Mesenchymal stem cell (in vitro differentiated cells and primary cell): ENCODE measurements around the gene GAPDHS.
A peak's percentile ranks its signal among the peaks of the same experiment; 100 is the strongest.

Experiments
- DNase-seq: peaks from one replicate; pipeline ENCODE4 v3.0.0-alpha.2; 2013
- H2AFZ ChIP-seq: one replicate; pipeline ENCODE4 v1.6.1; 2013; ENCODE audit warnings: low read depth, mild to moderate bottlenecking, control low read depth, inconsistent platforms, low read length, moderate library complexity
- H2AK5ac ChIP-seq: 2 replicates; pipeline ENCODE4 v1.6.1; 2013; ENCODE audit warnings: low read length, moderate library complexity, mild to moderate bottlenecking, inconsistent platforms; ENCODE audit not compliant: severe bottlenecking
- H2BK120ac ChIP-seq: one replicate; pipeline ENCODE4 v1.6.1; 2013; ENCODE audit warnings: low read depth, mild to moderate bottlenecking, inconsistent platforms, low read length, moderate library complexity
- H2BK12ac ChIP-seq, 2 experiments: one replicate each; pipeline ENCODE4 v1.6.1; 2013; ENCODE audit warnings: inconsistent platforms in 2 of 2, low read length in 2 of 2, mild to moderate bottlenecking in 2 of 2, moderate library complexity in 2 of 2, control low read depth in 1 of 2
- H2BK15ac ChIP-seq: one replicate; pipeline ENCODE4 v1.6.1; 2013; ENCODE audit warnings: mild to moderate bottlenecking, low read depth, inconsistent platforms; ENCODE audit not compliant: poor library complexity, severe bottlenecking
- H2BK5ac ChIP-seq: 2 replicates; pipeline ENCODE4 v1.6.1; 2013; ENCODE audit warnings: low read depth, mild to moderate bottlenecking, low read length, control low read depth, inconsistent platforms; ENCODE audit not compliant: poor library complexity, severe bottlenecking
- H3K14ac ChIP-seq, 2 experiments: one replicate each; pipeline ENCODE4 v1.6.1; 2013; ENCODE audit warnings: inconsistent platforms in 2 of 2, low read length in 2 of 2, control low read depth in 1 of 2, mild to moderate bottlenecking in 1 of 2, moderate library complexity in 1 of 2
- H3K18ac ChIP-seq, 2 experiments: one replicate each; pipeline ENCODE4 v1.6.1; 2013; ENCODE audit warnings: inconsistent platforms in 2 of 2, low read length in 2 of 2, control low read depth in 1 of 2, low read depth in 1 of 2, mild to moderate bottlenecking in 1 of 2
- H3K23ac ChIP-seq, 2 experiments: one replicate each; pipeline ENCODE4 v1.6.1; 2013; ENCODE audit warnings: inconsistent platforms in 2 of 2, low read length in 2 of 2, mild to moderate bottlenecking in 2 of 2, moderate library complexity in 2 of 2, control low read depth in 1 of 2
- H3K27ac ChIP-seq: 2 replicates; pipeline ENCODE4 v1.5.1; 2013; ENCODE audit warnings: mild to moderate bottlenecking, moderate library complexity, low read length, control low read depth, inconsistent platforms; ENCODE audit not compliant: poor library complexity, severe bottlenecking
- H3K27me3 ChIP-seq, 2 experiments: 2 replicates each; pipeline versions ENCODE4 v1.6.1 to v1.7.0; 2013; ENCODE audit warnings: low read length in 2 of 2, mild to moderate bottlenecking in 2 of 2, moderate library complexity in 2 of 2, control low read depth in 1 of 2, inconsistent platforms in 1 of 2; ENCODE audit not compliant: control insufficient read depth in 1 of 2, insufficient read depth in 1 of 2
- H3K36me3 ChIP-seq, 2 experiments: 2 replicates each; pipeline versions ENCODE4 v1.6.1 to v1.7.0; 2013; ENCODE audit warnings: low read length in 2 of 2, control low read depth in 1 of 2, inconsistent platforms in 1 of 2, low read depth in 1 of 2, mild to moderate bottlenecking in 1 of 2; ENCODE audit not compliant: insufficient read depth in 2 of 2, control insufficient read depth in 1 of 2
- H3K4ac ChIP-seq, 2 experiments: one replicate each; pipeline ENCODE4 v1.6.1; 2013; ENCODE audit warnings: inconsistent platforms in 2 of 2, low read length in 2 of 2, mild to moderate bottlenecking in 2 of 2, moderate library complexity in 2 of 2, control low read depth in 1 of 2, low read depth in 1 of 2
- H3K4me1 ChIP-seq: 2 replicates; pipeline ENCODE4 v1.6.1; 2013; ENCODE audit warnings: low read depth, low read length, control low read depth; ENCODE audit not compliant: control insufficient read depth, insufficient read depth
- H3K4me2 ChIP-seq: 2 replicates; pipeline ENCODE4 v1.6.1; 2013; ENCODE audit warnings: low read length, mild to moderate bottlenecking, inconsistent platforms; ENCODE audit not compliant: poor library complexity, severe bottlenecking
- H3K4me3 ChIP-seq, 2 experiments: 2 replicates each; pipeline versions ENCODE4 v1.5.1 to v1.7.0; 2013; ENCODE audit warnings: low read length in 2 of 2, mild to moderate bottlenecking in 2 of 2, control low read depth in 1 of 2, low read depth in 1 of 2; ENCODE audit not compliant: insufficient read depth in 1 of 2
- H3K79me1 ChIP-seq: replicated peaks from 2 replicates; pipeline ENCODE4 v1.6.1; 2013; ENCODE audit warnings: mild to moderate bottlenecking, control low read depth, low read length, inconsistent platforms; ENCODE audit not compliant: poor library complexity, severe bottlenecking
- H3K9ac ChIP-seq: 2 replicates; pipeline ENCODE4 v1.7.0; 2013; ENCODE audit warnings: mild to moderate bottlenecking, low read length, moderate library complexity
- H3K9me3 ChIP-seq: 2 replicates; pipeline ENCODE4 v1.7.0; 2013; ENCODE audit warnings: mild to moderate bottlenecking, low read length; ENCODE audit not compliant: control insufficient read depth
- H4K8ac ChIP-seq: one replicate; pipeline ENCODE4 v1.6.1; 2013; ENCODE audit warnings: inconsistent platforms, mild to moderate bottlenecking, low read length, moderate library complexity
- H4K91ac ChIP-seq: one replicate; pipeline ENCODE4 v1.6.1; 2013; ENCODE audit warnings: mild to moderate bottlenecking, low read length, inconsistent platforms
- WGBS: methylation state at CpG from one replicate; pipeline ENCODE4 v1.1.7; 2013; ENCODE audit warnings: mixed read lengths; 5-methylcytosine and 5-hydroxymethylcytosine counted together

Gene GAPDHS

GRCh38 chr19:35553385-35554000 is 20.2 kb downstream of the GAPDHS start:
- H3K9me3 ChIP-seq = no peaks in the 10 kb centered on the region
- H3K4me3 ChIP-seq = no peak overlapping the region
- 73% methylated on average over 9 of the region's 14 CpGs for WGBS
- peaks cover 13% of the 10 kb centered on the region for H3K4me1 ChIP-seq
- no peak overlapping the region for H3K18ac ChIP-seq
- H3K4ac ChIP-seq = no peak overlapping the region
- DNase-seq = no peak
- no peak overlapping the region for H3K23ac ChIP-seq
- H2BK12ac ChIP-seq = no peak overlapping the region
- H2BK120ac ChIP-seq = no peak overlapping the region
- peaks cover 8 to 18% of the 10 kb centered on the region in 2 experiments for H3K36me3 ChIP-seq
- H3K79me1 ChIP-seq = peaks cover 8% of the 10 kb centered on the region
- no peak overlapping the region for H2AK5ac ChIP-seq
- peak overlapping the region; percentile 20 for H2BK15ac ChIP-seq
- H3K4me2 ChIP-seq = no peak overlapping the region
- H2AFZ ChIP-seq = no peak overlapping the region
- H2BK5ac ChIP-seq = no peak overlapping the region
- H3K9ac ChIP-seq = no peak overlapping the region
- H4K8ac ChIP-seq = no peak overlapping the region
- H3K27ac ChIP-seq = no peak overlapping the region
- no peak overlapping the region for H3K14ac ChIP-seq
- H4K91ac ChIP-seq = peak overlapping the region; percentile 20
- H3K27me3 ChIP-seq = peaks cover 9 to 55% of the 10 kb centered on the region in 2 experiments

DNA sequence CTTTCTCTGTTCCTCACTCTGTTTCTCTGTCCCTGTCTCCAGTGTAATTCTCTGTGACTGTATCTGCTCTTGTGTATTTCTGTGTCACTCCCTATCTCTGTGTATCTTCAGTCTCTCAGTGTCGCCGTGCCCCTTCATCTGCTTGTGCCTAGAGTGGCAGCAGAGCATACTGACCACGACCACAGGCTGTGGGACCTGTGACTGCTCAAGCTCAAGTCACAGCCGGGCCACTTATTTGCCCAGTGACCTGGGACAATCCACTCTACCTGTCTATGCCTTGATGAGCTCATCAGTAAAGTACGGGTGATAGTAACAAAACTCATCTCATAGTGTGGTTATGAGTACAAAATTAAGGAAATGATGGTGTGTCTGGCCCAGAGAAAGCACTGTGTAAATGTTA is 20.8 kb downstream of the GAPDHS start:
- no peak overlapping the region for H3K18ac ChIP-seq
- no peak overlapping the region for H2AK5ac ChIP-seq
- no peak overlapping the region for H3K4ac ChIP-seq
- WGBS = 70% methylated on average over 5 of the region's 5 CpGs
- no peak overlapping the region for H3K23ac ChIP-seq
- H4K91ac ChIP-seq = no peak overlapping the region
- no peaks in the 10 kb centered on the region for H3K9me3 ChIP-seq
- H2BK15ac ChIP-seq = no peak overlapping the region
- peaks cover 2% of the 10 kb centered on the region for H3K79me1 ChIP-seq
- H3K4me2 ChIP-seq = no peak overlapping the region
- no peak overlapping the region for H3K14ac ChIP-seq
- H3K27me3 ChIP-seq = peaks cover 15 to 60% of the 10 kb centered on the region in 2 experiments
- H2BK12ac ChIP-seq = no peak overlapping the region
- H3K9ac ChIP-seq = no peak overlapping the region
- peaks cover 14% of the 10 kb centered on the region for H3K4me1 ChIP-seq
- DNase-seq = no peak
- no peak overlapping the region for H2BK5ac ChIP-seq
- no peak overlapping the region for H3K27ac ChIP-seq
- no peak overlapping the region for H4K8ac ChIP-seq
- H2BK120ac ChIP-seq = no peak overlapping the region
- peaks cover 6 to 18% of the 10 kb centered on the region in 2 experiments for H3K36me3 ChIP-seq
- no peak overlapping the region for H2AFZ ChIP-seq
- H3K4me3 ChIP-seq = no peak overlapping the region

DNA sequence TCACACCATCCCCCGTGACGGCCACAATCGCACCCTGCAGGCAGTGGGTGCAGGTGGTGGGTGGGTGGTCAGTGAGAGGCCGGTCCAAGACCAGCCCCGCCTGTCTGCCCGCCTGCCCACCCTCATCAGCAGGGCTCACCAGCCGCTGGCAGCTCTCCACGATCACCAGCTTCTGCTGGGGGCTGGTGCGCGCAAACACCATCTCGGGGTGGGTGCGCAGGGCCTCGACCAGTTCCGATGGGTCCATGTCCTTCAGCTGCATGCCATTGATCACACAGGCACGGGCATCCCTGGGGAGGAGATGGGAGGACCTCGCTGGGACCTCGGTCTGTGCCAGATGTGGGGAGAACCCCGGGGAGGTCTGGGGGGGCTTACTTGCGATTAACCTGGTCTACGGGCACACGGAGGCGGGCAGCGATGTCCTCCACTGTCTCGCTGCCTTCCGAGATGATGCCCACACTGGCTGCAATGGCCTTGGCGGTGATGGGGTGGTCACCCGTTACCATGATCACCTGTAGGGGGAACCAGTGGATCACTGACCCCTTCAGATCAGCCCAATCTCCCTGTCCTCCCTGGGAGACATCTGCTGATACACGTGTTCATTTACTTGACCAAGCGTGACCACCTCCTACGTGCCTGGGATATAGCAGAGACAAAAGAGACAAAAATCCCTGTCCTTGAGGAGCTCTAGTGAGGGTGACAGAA is 22.2 kb downstream of the GAPDHS start:
- Histone ChIP-seq H2AK5ac (no peak overlapping the region), H3K14ac (no peak overlapping the region), H3K4me1 (peaks cover 14% of the 10 kb centered on the region), H2AFZ (no peak overlapping the region), H3K27ac (no peak overlapping the region), H2BK120ac (no peak overlapping the region), H3K27me3 (peaks cover 27 to 73% of the 10 kb centered on the region in 2 experiments), H2BK12ac (no peak overlapping the region), H4K8ac (no peak overlapping the region), H3K23ac (no peak overlapping the region), H3K36me3 (peaks cover 6 to 12% of the 10 kb centered on the region in 2 experiments), H3K9me3 (no peaks in the 10 kb centered on the region), H3K79me1 (no peaks in the 10 kb centered on the region), H3K9ac (no peak overlapping the region), H2BK5ac (no peak overlapping the region), H3K4me3 (peak overlapping the region in 1 of 2 experiments; percentile 28), H3K4me2 (no peak overlapping the region), H2BK15ac (no peak overlapping the region), H4K91ac (no peak overlapping the region), H3K4ac (no peak overlapping the region), H3K18ac (no peak overlapping the region)
- WGBS = 70% methylated on average over 30 of the region's 30 CpGs
- DNase-seq = peak; percentile 24

GRCh38 chr19:35556025-35556590 is 22.9 kb downstream of the GAPDHS start:
- peaks cover 27 to 79% of the 10 kb centered on the region in 2 experiments for H3K27me3 ChIP-seq
- no peak overlapping the region for H2AK5ac ChIP-seq
- H3K9ac ChIP-seq = no peak overlapping the region
- H2BK5ac ChIP-seq = no peak overlapping the region
- H4K91ac ChIP-seq = no peak overlapping the region
- no peak overlapping the region for H3K23ac ChIP-seq
- H3K4me1 ChIP-seq = peaks cover 14% of the 10 kb centered on the region
- H4K8ac ChIP-seq = no peak overlapping the region
- no peak overlapping the region for H2AFZ ChIP-seq
- H3K36me3 ChIP-seq = peaks cover 3 to 5% of the 10 kb centered on the region in 2 experiments
- no peak overlapping the region for H2BK15ac ChIP-seq
- DNase-seq = no peak
- no peak overlapping the region for H3K18ac ChIP-seq
- no peak overlapping the region for H3K4me2 ChIP-seq
- no peaks in the 10 kb centered on the region for H3K9me3 ChIP-seq
- H2BK12ac ChIP-seq = no peak overlapping the region
- no peak overlapping the region for H3K4me3 ChIP-seq
- no peak overlapping the region for H3K4ac ChIP-seq
- WGBS = 84% methylated on average over 9 of the region's 9 CpGs
- no peaks in the 10 kb centered on the region for H3K79me1 ChIP-seq
- no peak overlapping the region for H3K14ac ChIP-seq
- no peak overlapping the region for H3K27ac ChIP-seq
- H2BK120ac ChIP-seq = no peak overlapping the region
